Measurements from ENCODE around the gene MTARC1. TPM values are rescaled to one million over a fixed set of nuclear protein-coding genes. Genes with fewer than 3 reads are reported as not detected.

Gene MTARC1
- polyA plus RNA-seq, 6 donors from 2014 or later: 0.19 to 0.91 (median 0.32) TPM; not detected in 2

DNA sequence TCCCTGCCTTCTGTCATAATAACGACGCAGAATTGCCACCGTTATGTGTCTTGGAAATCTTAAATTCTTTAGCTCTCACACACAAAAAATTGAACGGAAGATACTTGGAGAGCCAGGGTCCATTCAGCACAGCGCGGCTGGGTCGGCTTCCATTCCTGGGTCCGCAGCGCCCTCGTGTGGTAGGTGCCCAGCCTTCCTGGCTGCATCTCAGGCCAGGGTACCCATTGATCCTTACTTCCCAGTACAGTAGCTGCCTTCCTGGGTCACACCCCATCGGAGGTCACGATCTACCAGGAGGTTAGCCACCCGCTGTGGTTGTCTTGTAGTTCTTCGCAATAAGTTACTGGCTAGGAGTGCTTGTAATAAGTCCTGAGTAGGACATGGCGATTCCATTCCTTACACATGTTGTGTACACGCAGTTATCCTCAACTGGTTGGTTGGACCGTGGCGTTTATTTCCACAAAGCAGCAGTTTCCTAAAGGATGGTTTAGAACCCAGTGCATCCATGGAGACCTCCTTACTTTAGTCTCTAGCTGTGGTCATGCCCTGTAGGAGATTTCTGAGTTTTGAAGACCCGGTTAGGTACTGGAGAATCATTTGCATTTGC lies 9.9 kb upstream of the MTARC1 start:
- peaks cover 9 to 30% (median 16%) of the 10 kb centered on the region in 3 donors for H3K4me1 Mint-ChIP-seq
- H3K36me3 Mint-ChIP-seq: no peaks in the 10 kb centered on the region
- no peaks in the 10 kb centered on the region for H3K9me3 Mint-ChIP-seq
- peak; percentile 91 to 92 for ATAC-seq (ENCODE audit: low read depth in 2 of 2)
- H3K27ac Mint-ChIP-seq: no peak overlapping the region
- DNase-seq: peak; percentile 55
- no peaks in the 10 kb centered on the region for H3K27me3 Mint-ChIP-seq
- H3K4me3 Mint-ChIP-seq: peak overlapping the region in 1 of 8 donors; percentile 6

DNA sequence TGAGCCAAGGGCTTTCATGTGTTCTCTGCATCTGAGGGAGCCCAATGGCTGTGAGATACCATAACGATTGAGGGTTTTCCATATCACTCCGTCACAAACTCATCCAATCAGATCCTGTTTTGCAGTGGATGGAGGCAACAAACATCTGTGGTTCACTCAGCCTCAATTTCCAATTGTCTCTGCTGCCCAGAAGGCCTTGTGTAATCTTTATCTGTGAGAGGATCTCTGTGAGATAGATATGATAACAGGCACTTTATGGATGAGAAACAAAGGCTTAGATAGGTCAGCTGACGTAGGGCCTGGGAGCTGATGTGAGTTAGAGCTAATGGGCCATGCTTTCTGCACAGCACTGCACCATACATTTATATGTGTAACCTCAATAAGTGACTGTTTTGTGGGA lies 3.3 kb upstream of the MTARC1 start:
- DNase-seq: no peak
- ATAC-seq (ENCODE audit: low read depth in 2 of 2): no peak
- Mint-ChIP-seq H3K9me3 (no peaks in the 10 kb centered on the region), H3K4me1 (peaks cover 0 to 9% (median 0%) of the 10 kb centered on the region in 3 donors), H3K27ac (no peak overlapping the region), H3K4me3 (peak overlapping the region in 1 of 8 donors; percentile 23), H3K27me3 (peaks cover 19 to 49% (median 32%) of the 10 kb centered on the region in 3 donors), H3K36me3 (peaks cover 7 to 8% of the 10 kb centered on the region in 2 donors)

DNA sequence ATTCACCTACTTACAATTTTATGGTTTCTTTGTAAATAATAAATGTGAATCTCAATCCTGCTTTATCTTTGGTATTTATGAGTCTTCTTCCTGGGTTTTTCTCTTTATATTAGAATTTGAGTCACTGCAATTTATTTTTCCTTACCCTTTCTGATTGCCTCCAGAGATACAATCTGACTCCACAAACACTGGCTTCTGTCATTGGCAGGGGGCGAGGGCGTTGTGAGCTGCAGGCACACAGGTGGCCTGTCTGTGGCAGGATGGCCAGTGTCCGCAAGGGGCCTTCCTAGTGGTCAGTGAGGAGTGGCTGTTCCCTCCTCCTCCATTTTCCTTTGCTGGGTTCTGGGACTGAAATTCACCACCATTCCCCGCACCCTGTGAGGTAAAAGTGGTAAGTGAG lies 2.0 kb upstream of the MTARC1 start:
- no peak overlapping the region for H3K27ac Mint-ChIP-seq
- H3K4me3 Mint-ChIP-seq: peak overlapping the region in 3 of 8 donors; percentile 9 to 32 (median 21)
- no peak for DNase-seq
- peaks cover 7 to 8% of the 10 kb centered on the region in 2 donors for H3K36me3 Mint-ChIP-seq
- peaks cover 0 to 9% (median 0%) of the 10 kb centered on the region in 3 donors for H3K4me1 Mint-ChIP-seq
- H3K9me3 Mint-ChIP-seq: no peaks in the 10 kb centered on the region
- H3K27me3 Mint-ChIP-seq: peaks cover 29 to 61% (median 41%) of the 10 kb centered on the region in 3 donors
- no peak for ATAC-seq (ENCODE audit: low read depth in 2 of 2)

DNA sequence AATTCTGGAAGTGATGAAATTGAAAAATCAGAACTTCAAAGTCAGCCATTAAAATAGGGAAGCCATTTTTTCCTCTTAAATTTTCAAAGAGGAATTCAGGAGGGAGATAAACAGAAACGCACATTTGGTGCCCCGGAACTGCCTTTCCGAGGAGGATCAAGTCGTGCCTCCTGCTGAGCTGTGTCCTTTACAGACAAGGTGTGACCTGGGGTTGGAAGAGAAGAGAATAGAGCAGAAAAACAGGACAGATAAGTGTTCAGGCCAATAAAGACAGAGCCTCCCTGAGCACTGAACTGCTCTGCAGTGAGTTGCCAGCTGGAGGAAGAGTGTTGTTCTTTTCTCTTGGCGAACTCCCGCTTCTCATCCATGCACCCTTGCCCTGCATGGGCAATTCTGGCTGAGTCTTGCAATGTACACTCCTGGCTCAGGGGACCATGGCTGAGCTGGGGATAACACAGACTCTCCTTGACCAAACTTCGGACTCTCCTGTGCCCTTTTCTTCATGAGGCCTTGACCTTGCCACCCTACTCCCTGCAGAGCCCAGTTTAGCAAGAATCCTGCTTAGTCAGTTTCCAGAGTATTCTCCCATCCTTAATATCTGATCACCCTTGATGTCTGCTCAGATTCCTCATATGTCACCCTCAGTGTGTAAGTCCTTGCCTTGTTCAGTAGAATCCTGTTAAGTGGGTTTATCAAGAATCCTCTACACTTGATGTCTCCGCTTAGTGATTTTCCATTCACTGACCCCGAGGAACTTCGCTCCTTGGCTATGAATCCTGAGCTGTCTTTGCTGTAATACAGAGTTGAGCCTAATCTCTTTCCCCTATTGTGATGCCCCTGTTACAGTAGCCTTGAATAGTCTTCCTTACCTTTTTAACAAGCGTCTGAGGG lies 1.3 kb upstream of the MTARC1 start:
- H3K4me3 Mint-ChIP-seq: peak overlapping the region in 6 of 8 donors; percentile 34 to 77 (median 62)
- DNase-seq (no peak), ATAC-seq (ENCODE audit: low read depth in 2 of 2) (no peak)
- H3K9me3 Mint-ChIP-seq: no peaks in the 10 kb centered on the region
- H3K4me1 Mint-ChIP-seq: peaks cover 0 to 9% (median 0%) of the 10 kb centered on the region in 3 donors
- H3K27me3 Mint-ChIP-seq: peaks cover 31 to 61% (median 41%) of the 10 kb centered on the region in 3 donors
- H3K36me3 Mint-ChIP-seq: peaks cover 7 to 8% of the 10 kb centered on the region in 2 donors
- no peak overlapping the region for H3K27ac Mint-ChIP-seq

DNA sequence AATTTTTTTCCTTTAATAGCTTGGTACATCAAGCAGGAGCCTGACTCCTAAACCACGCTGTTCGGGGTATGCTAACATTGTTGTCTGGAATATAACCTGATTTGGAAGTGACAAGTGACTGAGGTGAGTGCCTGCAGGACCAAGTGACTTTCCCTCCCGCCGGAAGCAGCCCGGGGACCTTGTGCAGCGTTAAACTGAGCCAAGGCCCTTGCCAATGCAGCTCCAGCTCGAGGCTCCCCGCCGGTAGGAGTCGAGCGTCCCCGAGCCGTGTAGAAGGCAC lies 716 bp upstream of the MTARC1 start:
- H3K27me3 Mint-ChIP-seq: peaks cover 31 to 61% (median 41%) of the 10 kb centered on the region in 3 donors
- no peak for ATAC-seq (ENCODE audit: low read depth in 2 of 2)

DNA sequence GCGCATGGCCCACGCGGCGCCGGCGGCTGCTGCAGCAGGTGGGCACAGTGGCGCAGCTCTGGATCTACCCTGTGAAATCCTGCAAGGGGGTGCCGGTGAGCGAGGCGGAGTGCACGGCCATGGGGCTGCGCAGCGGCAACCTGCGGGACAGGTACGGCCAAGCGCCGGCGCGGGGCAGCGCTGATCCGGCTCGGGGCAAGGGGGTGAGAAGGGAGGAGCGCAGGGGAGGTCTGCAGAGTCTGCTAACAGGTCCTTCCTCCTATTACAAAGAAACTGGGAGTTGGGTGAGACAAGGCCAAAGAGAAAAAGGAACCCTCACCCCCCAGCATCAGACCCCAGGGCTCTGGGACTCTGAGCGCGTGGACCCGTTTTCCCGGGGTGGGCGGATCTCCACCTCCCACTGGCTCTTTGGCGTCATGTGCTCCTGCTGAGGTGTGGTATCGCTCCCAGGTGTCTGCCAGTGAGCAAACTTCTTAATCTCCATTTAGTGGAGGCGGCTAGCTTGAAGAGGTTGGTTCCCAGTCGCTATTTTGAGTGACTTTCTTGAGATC lies 431 bp downstream of the MTARC1 start:
- Mint-ChIP-seq H3K36me3 (peaks cover 7 to 8% of the 10 kb centered on the region in 2 donors), H3K9me3 (no peaks in the 10 kb centered on the region), H3K4me3 (peak overlapping the region in 7 of 8 donors; percentile 35 to 78 (median 63)), H3K4me1 (peaks cover 0 to 9% (median 0%) of the 10 kb centered on the region in 3 donors), H3K27me3 (peaks cover 35 to 61% (median 41%) of the 10 kb centered on the region in 3 donors), H3K27ac (no peak overlapping the region)
- DNase-seq (no peak), ATAC-seq (ENCODE audit: low read depth in 2 of 2) (peak; percentile 36 to 40)

More for the DNA sequence above, 716 bp upstream of the MTARC1 start:
- H3K9me3 Mint-ChIP-seq: no peaks in the 10 kb centered on the region
- no peak overlapping the region for H3K27ac Mint-ChIP-seq
- H3K4me1 Mint-ChIP-seq: peaks cover 0 to 9% (median 0%) of the 10 kb centered on the region in 3 donors
- H3K36me3 Mint-ChIP-seq: peaks cover 7 to 8% of the 10 kb centered on the region in 2 donors
- H3K4me3 Mint-ChIP-seq: peak overlapping the region in 7 of 8 donors; percentile 34 to 77 (median 63)
- no peak for DNase-seq

DNA sequence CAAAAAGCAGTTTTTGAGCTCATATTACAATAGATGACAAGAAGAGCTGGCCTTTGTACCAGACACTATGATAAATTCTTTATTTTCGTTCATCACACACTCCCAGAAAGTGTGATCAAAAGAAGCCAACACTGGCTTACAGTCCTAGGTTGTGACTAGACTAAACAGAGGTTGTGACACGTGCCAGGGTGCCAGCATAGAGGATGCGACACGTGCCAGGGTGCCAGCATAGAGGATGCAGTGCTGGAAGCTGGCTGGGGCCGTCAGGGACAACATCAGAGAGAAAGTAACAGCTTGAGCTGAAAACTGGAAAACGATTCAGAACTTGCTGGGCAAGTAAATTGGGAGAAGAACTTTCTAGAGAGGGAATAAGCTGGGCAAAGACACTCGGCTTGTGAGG lies 2.2 kb downstream of the MTARC1 start:
- Mint-ChIP-seq H3K4me3 (no peak overlapping the region), H3K4me1 (peaks cover 0 to 9% (median 0%) of the 10 kb centered on the region in 3 donors), H3K27ac (no peak overlapping the region), H3K36me3 (peaks cover 7 to 8% of the 10 kb centered on the region in 2 donors), H3K9me3 (no peaks in the 10 kb centered on the region), H3K27me3 (peaks cover 34 to 53% (median 35%) of the 10 kb centered on the region in 3 donors)
- ATAC-seq (ENCODE audit: low read depth in 2 of 2) (no peak), DNase-seq (no peak)

DNA sequence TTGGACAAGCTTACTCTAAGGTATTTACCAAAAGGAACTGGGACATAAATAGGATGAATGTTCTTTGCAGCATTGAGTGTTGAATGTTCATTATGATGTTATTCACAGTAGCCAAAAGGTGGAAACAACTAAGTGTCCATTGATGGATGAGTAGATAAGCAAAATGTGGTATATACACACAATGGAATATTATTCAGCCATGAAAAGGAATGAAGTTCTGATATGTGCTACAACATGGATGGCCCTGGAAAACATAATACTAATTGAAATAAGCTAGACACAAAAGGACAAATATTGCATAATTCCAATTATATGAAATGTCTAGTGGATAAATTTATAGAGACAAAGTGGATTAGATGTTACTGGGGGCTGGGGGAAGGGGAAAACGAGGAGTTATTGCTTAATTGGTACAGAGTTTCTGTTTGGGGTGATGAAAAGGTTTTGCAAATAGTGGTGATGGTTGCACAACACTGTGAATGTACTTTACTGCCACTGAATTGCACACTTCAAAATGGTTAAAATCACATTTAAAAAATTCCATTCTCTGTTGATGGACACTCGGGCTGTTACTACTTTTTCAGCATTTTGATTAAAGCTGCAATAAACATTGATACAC lies 2.9 kb downstream of the MTARC1 start:
- H3K4me3 Mint-ChIP-seq: no peak overlapping the region
- no peaks in the 10 kb centered on the region for H3K9me3 Mint-ChIP-seq
- DNase-seq (no peak), ATAC-seq (ENCODE audit: low read depth in 2 of 2) (no peak)
- H3K27me3 Mint-ChIP-seq: peaks cover 27 to 47% (median 30%) of the 10 kb centered on the region in 3 donors
- H3K36me3 Mint-ChIP-seq: peaks cover under 1 to 4% of the 10 kb centered on the region in 2 donors
- no peak overlapping the region for H3K27ac Mint-ChIP-seq
- peaks cover 0 to 9% (median 0%) of the 10 kb centered on the region in 3 donors for H3K4me1 Mint-ChIP-seq

DNA sequence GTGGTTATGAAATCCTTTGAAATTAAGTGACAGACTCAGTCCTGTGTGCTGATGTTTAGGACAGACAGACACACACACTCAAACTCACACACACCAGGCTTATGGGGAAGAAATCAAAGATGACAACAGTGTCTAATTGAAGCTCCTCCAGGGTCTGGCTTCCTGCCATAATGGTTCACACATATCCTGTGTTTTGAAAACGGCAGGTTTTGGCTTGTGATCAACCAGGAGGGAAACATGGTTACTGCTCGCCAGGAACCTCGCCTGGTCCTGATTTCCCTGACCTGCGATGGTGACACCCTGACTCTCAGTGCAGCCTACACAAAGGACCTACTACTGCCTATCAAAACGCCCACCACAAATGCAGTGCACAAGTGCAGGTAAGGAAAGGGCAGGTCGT lies 4.6 kb downstream of the MTARC1 start:
- peaks cover 10 to 30% (median 16%) of the 10 kb centered on the region in 3 donors for H3K27me3 Mint-ChIP-seq
- no peak for ATAC-seq (ENCODE audit: low read depth in 2 of 2)
- no peak overlapping the region for H3K27ac Mint-ChIP-seq
- H3K36me3 Mint-ChIP-seq: no peaks in the 10 kb centered on the region
- no peaks in the 10 kb centered on the region for H3K9me3 Mint-ChIP-seq
- H3K4me1 Mint-ChIP-seq: peaks cover 0 to 4% (median 0%) of the 10 kb centered on the region in 3 donors
- H3K4me3 Mint-ChIP-seq: no peak overlapping the region
- DNase-seq: no peak

DNA sequence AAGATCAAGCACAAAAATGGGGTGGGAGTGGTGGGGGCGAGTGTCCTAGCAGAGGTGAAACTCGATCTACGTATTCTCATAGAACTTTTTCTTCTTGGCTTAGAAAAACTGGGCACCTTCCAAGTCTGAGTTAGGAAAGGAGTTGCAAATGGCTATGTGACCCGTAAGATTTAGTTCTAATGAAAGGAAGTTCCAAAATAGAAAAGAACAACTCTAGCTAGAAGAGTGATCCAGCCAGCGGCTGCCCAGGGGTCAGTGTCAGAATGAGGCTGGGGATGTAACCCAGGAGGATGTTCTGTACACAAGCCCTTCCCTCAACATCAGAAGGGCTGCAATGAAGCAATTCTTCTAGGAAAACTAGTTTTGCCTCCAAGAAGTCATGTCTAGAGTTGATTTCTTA lies 5.2 kb downstream of the MTARC1 start:
- H3K36me3 Mint-ChIP-seq: no peaks in the 10 kb centered on the region
- H3K4me1 Mint-ChIP-seq: peaks cover 0 to 1% (median 0%) of the 10 kb centered on the region in 3 donors
- ATAC-seq (ENCODE audit: low read depth in 2 of 2) (no peak), DNase-seq (no peak)
- H3K9me3 Mint-ChIP-seq: no peaks in the 10 kb centered on the region
- peak overlapping the region in 1 of 6 donors; percentile 15 for H3K27ac Mint-ChIP-seq
- peaks cover 9 to 26% (median 16%) of the 10 kb centered on the region in 3 donors for H3K27me3 Mint-ChIP-seq
- no peak overlapping the region for H3K4me3 Mint-ChIP-seq

DNA sequence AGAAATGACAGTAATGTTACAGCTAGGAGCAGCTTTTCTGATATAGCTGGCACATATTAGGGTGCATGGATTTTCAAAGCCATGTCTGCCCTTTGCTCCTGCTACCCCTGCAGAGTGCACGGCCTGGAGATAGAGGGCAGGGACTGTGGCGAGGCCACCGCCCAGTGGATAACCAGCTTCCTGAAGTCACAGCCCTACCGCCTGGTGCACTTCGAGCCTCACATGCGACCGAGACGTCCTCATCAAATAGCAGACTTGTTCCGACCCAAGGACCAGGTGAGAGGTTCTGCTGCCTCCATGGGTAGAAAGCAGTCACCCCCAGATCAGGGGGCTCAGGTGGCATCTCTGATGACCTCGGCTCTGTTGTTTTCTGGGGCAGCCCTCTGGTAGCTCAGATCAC lies 9.8 kb downstream of the MTARC1 start:
- no peak for ATAC-seq (ENCODE audit: low read depth in 2 of 2)
- Mint-ChIP-seq H3K27me3 (peaks cover 0 to 3% (median 0%) of the 10 kb centered on the region in 3 donors), H3K36me3 (no peaks in the 10 kb centered on the region), H3K9me3 (no peaks in the 10 kb centered on the region), H3K4me1 (no peaks in the 10 kb centered on the region), H3K4me3 (no peak overlapping the region), H3K27ac (no peak overlapping the region)
- no peak for DNase-seq

DNA sequence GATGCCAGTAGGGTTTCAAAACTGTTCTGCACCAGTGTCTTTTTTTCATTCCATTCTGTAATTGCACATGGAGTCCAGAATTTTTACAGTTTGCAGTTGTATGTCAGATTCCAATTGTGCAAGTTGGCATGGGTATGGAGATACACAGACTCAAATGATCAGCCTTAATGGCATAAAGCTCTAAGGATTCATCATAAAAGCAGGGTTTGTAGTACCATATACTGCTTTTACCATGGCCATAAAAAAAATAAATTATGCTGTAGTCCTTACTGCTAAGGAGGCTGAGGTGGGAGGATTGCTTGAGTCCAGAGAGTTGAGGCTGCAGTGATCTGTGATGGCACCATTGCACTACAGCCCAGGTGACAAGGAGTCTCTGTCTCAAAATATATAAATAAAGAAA lies 10.3 kb downstream of the MTARC1 start:
- Mint-ChIP-seq H3K27ac (no peak overlapping the region), H3K9me3 (no peaks in the 10 kb centered on the region), H3K27me3 (no peaks in the 10 kb centered on the region), H3K4me1 (no peaks in the 10 kb centered on the region), H3K4me3 (no peak overlapping the region), H3K36me3 (no peaks in the 10 kb centered on the region)
- DNase-seq (no peak), ATAC-seq (ENCODE audit: low read depth in 2 of 2) (no peak)

DNA sequence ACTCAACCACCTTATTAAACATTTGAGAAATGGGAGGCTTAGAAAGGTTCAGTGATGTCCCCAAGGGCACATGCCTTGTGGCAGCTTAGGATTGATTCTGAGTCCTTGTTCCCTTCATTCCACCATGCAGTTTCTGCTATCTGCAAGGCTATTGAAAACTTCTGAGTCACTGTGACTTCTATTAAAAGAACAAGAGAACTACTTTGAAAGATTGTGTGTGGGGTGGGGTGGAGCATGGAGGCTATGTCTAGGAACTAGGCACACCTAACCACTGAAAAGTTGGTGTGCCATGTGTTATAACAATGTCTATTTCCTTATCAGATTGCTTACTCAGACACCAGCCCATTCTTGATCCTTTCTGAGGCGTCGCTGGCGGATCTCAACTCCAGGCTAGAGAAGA lies 10.8 kb downstream of the MTARC1 start:
- H3K36me3 Mint-ChIP-seq: no peaks in the 10 kb centered on the region
- H3K4me1 Mint-ChIP-seq: no peaks in the 10 kb centered on the region
- no peak overlapping the region for H3K27ac Mint-ChIP-seq
- no peak for ATAC-seq (ENCODE audit: low read depth in 2 of 2)
- H3K4me3 Mint-ChIP-seq: no peak overlapping the region
- no peaks in the 10 kb centered on the region for H3K27me3 Mint-ChIP-seq
- no peak for DNase-seq
- no peaks in the 10 kb centered on the region for H3K9me3 Mint-ChIP-seq

Measured in naive B cell (primary cell).